DND-41 (cell line): ENCODE results near the gene RAG1.

Experiments
- ATAC-seq: fragments of 200-7000 bp; cut with Tn5 transposase; 3 replicates; pipeline ENCODE4 v1.9.1; 2021; ENCODE audit warnings: low read depth; ENCODE audit not compliant: insufficient read depth
- DNase-seq: peaks from one replicate; pipeline ENCODE4 v3.0.0-alpha.2; 2020
- H2AFZ ChIP-seq: 2 replicates; pipeline ENCODE4 v1.6.0; 2012; ENCODE audit warnings: low read depth, low read length
- H3K27ac ChIP-seq: 2 replicates; pipeline ENCODE4 v1.5.1; 2012; ENCODE audit warnings: low read length, inconsistent platforms
- H3K27me3 ChIP-seq: fragments of 200-600 bp; sonication (generic); 2 replicates; pipeline ENCODE4 v1.6.0; 2012; ENCODE audit warnings: low read length, mild to moderate bottlenecking, inconsistent platforms; ENCODE audit not compliant: insufficient read depth, poor library complexity
- H3K36me3 ChIP-seq: 2 replicates; pipeline ENCODE4 v1.5.1; 2012; ENCODE audit warnings: low read length, inconsistent platforms; ENCODE audit not compliant: insufficient read depth
- H3K4me1 ChIP-seq: 2 replicates; pipeline ENCODE4 v1.5.1; 2012; ENCODE audit warnings: mild to moderate bottlenecking, low read length; ENCODE audit not compliant: insufficient read depth
- H3K4me2 ChIP-seq: 2 replicates; pipeline ENCODE4 v1.6.0; 2012; ENCODE audit warnings: mild to moderate bottlenecking, moderate library complexity, low read length, inconsistent platforms; ENCODE audit not compliant: insufficient read depth
- H3K4me3 ChIP-seq, 2 experiments: fragments of 200-600 bp in 1 of 2; shearing (Covaris generic) in 1 of 2; 2 replicates each; pipeline ENCODE4 v1.5.1; 2012 to 2016; ENCODE audit warnings: inconsistent platforms in 2 of 2, low read length in 2 of 2, mild to moderate bottlenecking in 2 of 2, low read depth in 1 of 2, moderate library complexity in 1 of 2
- H3K79me2 ChIP-seq: 2 replicates; pipeline ENCODE4 v1.6.0; 2012; ENCODE audit warnings: low read length, inconsistent platforms; ENCODE audit not compliant: insufficient read depth
- H3K9ac ChIP-seq: 2 replicates; pipeline ENCODE4 v1.6.0; 2012; ENCODE audit warnings: low read depth, mild to moderate bottlenecking, inconsistent platforms, low read length, moderate library complexity
- H3K9me3 ChIP-seq: 2 replicates; pipeline ENCODE4 v1.5.1; 2012; ENCODE audit warnings: low read length, moderate library complexity, mild to moderate bottlenecking, inconsistent platforms; ENCODE audit not compliant: insufficient read depth, severe bottlenecking
- H4K20me1 ChIP-seq: 2 replicates; pipeline ENCODE4 v1.6.0; 2012; ENCODE audit warnings: low read length; ENCODE audit not compliant: insufficient read depth
- EZH2 ChIP-seq: IDR thresholded peaks from 3 replicates; pipeline ENCODE4 v1.6.1; 2012; ENCODE audit warnings: borderline replicate concordance, low read depth, mild to moderate bottlenecking, moderate library complexity, low read length, inconsistent platforms; ENCODE audit not compliant: severe bottlenecking
- TF ChIP-seq, protein P1 (sequence below): IDR thresholded peaks from 2 replicates; pipeline ENCODE4 v1.5.1; 2012; ENCODE audit warnings: borderline replicate concordance, low read length, moderate library complexity, mild to moderate bottlenecking; ENCODE audit not compliant: poor library complexity, severe bottlenecking; ENCODE audit errors: extremely low read depth

The RAG1 gene

DNA sequence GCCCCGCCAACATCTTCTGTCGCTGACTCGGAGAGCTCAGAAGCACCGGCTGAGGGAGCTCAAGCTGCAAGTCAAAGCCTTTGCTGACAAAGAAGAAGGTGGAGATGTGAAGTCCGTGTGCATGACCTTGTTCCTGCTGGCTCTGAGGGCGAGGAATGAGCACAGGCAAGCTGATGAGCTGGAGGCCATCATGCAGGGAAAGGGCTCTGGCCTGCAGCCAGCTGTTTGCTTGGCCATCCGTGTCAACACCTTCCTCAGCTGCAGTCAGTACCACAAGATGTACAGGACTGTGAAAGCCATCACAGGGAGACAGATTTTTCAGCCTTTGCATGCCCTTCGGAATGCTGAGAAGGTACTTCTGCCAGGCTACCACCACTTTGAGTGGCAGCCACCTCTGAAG is 6.7 kb downstream of the RAG1 start:
- Histone ChIP-seq H2AFZ (no peak overlapping the region), H3K4me1 (peaks cover 82% of the 10 kb centered on the region), H3K4me3 (peak overlapping the region in 1 of 2 experiments; percentile 66; a peak in 2 of 4 replicates), H3K9ac (peak overlapping the region; percentile 81; the same call in 1 of the 2 replicates), H3K27ac (peak overlapping the region; percentile 64), H3K36me3 (peaks cover 99% of the 10 kb centered on the region), H3K27me3 (no peaks in the 10 kb centered on the region), H3K9me3 (no peaks in the 10 kb centered on the region), H4K20me1 (peaks cover 80% of the 10 kb centered on the region), H3K79me2 (peaks cover 100% of the 10 kb centered on the region), H3K4me2 (peak overlapping the region; percentile 73)
- ATAC-seq (no peak), DNase-seq (no peak)
- no peak for TF ChIP-seq EZH2
- TF ChIP-seq, protein P1, sequence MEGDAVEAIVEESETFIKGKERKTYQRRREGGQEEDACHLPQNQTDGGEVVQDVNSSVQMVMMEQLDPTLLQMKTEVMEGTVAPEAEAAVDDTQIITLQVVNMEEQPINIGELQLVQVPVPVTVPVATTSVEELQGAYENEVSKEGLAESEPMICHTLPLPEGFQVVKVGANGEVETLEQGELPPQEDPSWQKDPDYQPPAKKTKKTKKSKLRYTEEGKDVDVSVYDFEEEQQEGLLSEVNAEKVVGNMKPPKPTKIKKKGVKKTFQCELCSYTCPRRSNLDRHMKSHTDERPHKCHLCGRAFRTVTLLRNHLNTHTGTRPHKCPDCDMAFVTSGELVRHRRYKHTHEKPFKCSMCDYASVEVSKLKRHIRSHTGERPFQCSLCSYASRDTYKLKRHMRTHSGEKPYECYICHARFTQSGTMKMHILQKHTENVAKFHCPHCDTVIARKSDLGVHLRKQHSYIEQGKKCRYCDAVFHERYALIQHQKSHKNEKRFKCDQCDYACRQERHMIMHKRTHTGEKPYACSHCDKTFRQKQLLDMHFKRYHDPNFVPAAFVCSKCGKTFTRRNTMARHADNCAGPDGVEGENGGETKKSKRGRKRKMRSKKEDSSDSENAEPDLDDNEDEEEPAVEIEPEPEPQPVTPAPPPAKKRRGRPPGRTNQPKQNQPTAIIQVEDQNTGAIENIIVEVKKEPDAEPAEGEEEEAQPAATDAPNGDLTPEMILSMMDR = no peak

DNA sequence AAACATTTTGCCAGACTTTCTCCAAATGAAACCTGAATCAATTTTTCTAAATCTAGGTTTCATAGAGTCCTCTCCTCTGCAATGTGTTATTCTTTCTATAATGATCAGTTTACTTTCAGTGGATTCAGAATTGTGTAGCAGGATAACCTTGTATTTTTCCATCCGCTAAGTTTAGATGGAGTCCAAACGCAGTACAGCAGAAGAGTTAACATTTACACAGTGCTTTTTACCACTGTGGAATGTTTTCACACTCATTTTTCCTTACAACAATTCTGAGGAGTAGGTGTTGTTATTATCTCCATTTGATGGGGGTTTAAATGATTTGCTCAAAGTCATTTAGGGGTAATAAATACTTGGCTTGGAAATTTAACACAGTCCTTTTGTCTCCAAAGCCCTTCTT is 9.6 kb downstream of the RAG1 start:
- H2AFZ ChIP-seq = no peak overlapping the region
- no peak for DNase-seq
- H3K9ac ChIP-seq = no peak overlapping the region
- H3K4me2 ChIP-seq = peak overlapping the region; percentile 73
- no peak for TF ChIP-seq EZH2
- TF ChIP-seq, protein P1 = no peak
- ATAC-seq = no peak
- peaks cover 67% of the 10 kb centered on the region for H4K20me1 ChIP-seq
- peaks cover 6% of the 10 kb centered on the region for H3K9me3 ChIP-seq
- no peaks in the 10 kb centered on the region for H3K27me3 ChIP-seq
- H3K27ac ChIP-seq = 0 out of 2 replicates have a peak overlapping the region, but pooled peaks have one; percentile 2
- peaks cover 90% of the 10 kb centered on the region for H3K79me2 ChIP-seq
- H3K4me3 ChIP-seq = peak overlapping the region in 1 of 2 experiments; percentile 66; a peak in 2 of 4 replicates
- H3K36me3 ChIP-seq = peaks cover 92% of the 10 kb centered on the region
- peaks cover 69% of the 10 kb centered on the region for H3K4me1 ChIP-seq

DNA sequence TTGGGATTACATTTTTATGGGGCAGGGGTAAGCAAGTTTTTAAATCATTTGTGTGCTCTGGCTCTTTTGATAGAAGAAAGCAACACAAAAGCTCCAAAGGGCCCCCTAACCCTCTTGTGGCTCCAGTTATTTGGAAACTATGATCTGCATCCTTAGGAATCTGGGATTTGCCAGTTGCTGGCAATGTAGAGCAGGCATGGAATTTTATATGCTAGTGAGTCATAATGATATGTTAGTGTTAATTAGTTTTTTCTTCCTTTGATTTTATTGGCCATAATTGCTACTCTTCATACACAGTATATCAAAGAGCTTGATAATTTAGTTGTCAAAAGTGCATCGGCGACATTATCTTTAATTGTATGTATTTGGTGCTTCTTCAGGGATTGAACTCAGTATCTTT is 10.1 kb downstream of the RAG1 start:
- ATAC-seq = no peak

More for the DNA sequence above, 10.1 kb downstream of the RAG1 start:
- no peak for TF ChIP-seq EZH2
- TF ChIP-seq, protein P1 = no peak
- Histone ChIP-seq H3K27ac (no peak overlapping the region), H3K79me2 (peaks cover 89% of the 10 kb centered on the region), H3K9ac (no peak overlapping the region), H4K20me1 (peaks cover 62% of the 10 kb centered on the region), H3K4me3 (peak overlapping the region in 1 of 2 experiments; percentile 66; a peak in 2 of 4 replicates), H3K27me3 (no peaks in the 10 kb centered on the region), H3K36me3 (peaks cover 89% of the 10 kb centered on the region), H3K4me1 (peaks cover 64% of the 10 kb centered on the region), H3K9me3 (peaks cover 6% of the 10 kb centered on the region), H3K4me2 (peak overlapping the region; percentile 73), H2AFZ (no peak overlapping the region)
- no peak for DNase-seq
